HEK293 (cell line): ENCODE measurements around the gene GRM4.

Experiments used
- KLF9 ChIP-seq: fragments of 450-650 bp; formaldehyde crosslinking; IDR thresholded peaks from 2 replicates; pipeline ENCODE4 v1.5.1; 2016; ENCODE audit warnings: missing biosample characterization, missing genetic modification characterization, low read depth
- MZF1 ChIP-seq: fragments of 450-650 bp; formaldehyde crosslinking; IDR thresholded peaks from 2 replicates; pipeline ENCODE4 v1.5.1; 2017; ENCODE audit warnings: missing biosample characterization, missing genetic modification characterization, borderline replicate concordance
- REPIN1 ChIP-seq: fragments of 450-650 bp; formaldehyde crosslinking; IDR thresholded peaks from 2 replicates; pipeline ENCODE4 v1.5.1; 2017; ENCODE audit warnings: missing biosample characterization, missing genetic modification characterization, low read depth
- ZBTB21 ChIP-seq: fragments of 450-650 bp; formaldehyde crosslinking; IDR thresholded peaks from 2 replicates; pipeline ENCODE4 v1.5.1; 2017; ENCODE audit warnings: missing biosample characterization, missing genetic modification characterization
- ZBTB7A ChIP-seq: fragments of 450-650 bp; formaldehyde crosslinking; IDR thresholded peaks from 2 replicates; pipeline ENCODE4 v1.5.1; 2016; ENCODE audit warnings: low read depth, missing biosample characterization, missing genetic modification characterization
- ZBTB8A ChIP-seq: fragments of 450-650 bp; formaldehyde crosslinking; IDR thresholded peaks from 2 replicates; pipeline ENCODE4 v1.5.1; 2016; ENCODE audit warnings: missing biosample characterization, missing genetic modification characterization
- ZNF138 ChIP-seq: fragments of 450-650 bp; formaldehyde crosslinking; IDR thresholded peaks from 2 replicates; pipeline ENCODE4 v1.5.1; 2016; ENCODE audit warnings: missing biosample characterization, missing genetic modification characterization, borderline replicate concordance
- ZNF398 ChIP-seq: fragments of 450-650 bp; formaldehyde crosslinking; IDR thresholded peaks from 2 replicates; pipeline ENCODE4 v1.5.1; 2017; ENCODE audit warnings: missing biosample characterization, missing genetic modification characterization
- TF ChIP-seq, protein P1 (sequence below): fragments of 450-650 bp; formaldehyde crosslinking; IDR thresholded peaks from 2 replicates; pipeline ENCODE4 v1.5.1; 2016; ENCODE audit warnings: missing biosample characterization, missing genetic modification characterization

DNA sequence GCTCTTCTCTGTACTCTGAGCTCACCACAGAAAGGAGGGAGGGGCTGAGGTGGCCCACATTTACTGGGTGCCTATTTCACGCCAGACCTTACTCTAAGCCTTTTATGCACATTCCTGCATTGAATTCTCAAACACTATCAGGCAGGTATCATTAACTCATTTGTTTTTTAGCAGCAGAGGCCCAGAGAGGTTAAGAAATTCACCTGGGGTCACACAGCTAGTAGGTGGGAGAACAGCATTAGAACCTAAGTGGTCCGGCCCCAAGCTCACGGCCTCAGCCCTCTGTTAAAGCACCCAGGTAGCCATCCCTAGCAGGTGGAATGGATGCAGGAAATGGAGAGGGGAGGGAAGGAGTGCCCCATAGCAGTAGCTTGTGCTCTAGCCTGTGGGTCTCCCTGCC is 84.5 kb downstream of the GRM4 start:
- TF ChIP-seq, protein P1, sequence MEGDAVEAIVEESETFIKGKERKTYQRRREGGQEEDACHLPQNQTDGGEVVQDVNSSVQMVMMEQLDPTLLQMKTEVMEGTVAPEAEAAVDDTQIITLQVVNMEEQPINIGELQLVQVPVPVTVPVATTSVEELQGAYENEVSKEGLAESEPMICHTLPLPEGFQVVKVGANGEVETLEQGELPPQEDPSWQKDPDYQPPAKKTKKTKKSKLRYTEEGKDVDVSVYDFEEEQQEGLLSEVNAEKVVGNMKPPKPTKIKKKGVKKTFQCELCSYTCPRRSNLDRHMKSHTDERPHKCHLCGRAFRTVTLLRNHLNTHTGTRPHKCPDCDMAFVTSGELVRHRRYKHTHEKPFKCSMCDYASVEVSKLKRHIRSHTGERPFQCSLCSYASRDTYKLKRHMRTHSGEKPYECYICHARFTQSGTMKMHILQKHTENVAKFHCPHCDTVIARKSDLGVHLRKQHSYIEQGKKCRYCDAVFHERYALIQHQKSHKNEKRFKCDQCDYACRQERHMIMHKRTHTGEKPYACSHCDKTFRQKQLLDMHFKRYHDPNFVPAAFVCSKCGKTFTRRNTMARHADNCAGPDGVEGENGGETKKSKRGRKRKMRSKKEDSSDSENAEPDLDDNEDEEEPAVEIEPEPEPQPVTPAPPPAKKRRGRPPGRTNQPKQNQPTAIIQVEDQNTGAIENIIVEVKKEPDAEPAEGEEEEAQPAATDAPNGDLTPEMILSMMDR (tag by site-specific recombination) = no peak
- TF ChIP-seq ZNF138 (tag by site-specific recombination) (no peak), REPIN1 (tag by site-specific recombination) (no peak), ZBTB7A (tag by site-specific recombination) (no peak), ZNF398 (no peak), MZF1 (no peak), KLF9 (tag by site-specific recombination) (no peak), ZBTB21 (tag by site-specific recombination) (no peak), ZBTB8A (tag by site-specific recombination) (no peak)
